HCT116 (cell line): ENCODE measurements around the gene CCDC182. TPM values are rescaled to one million over a fixed set of nuclear protein-coding genes. Genes with fewer than 3 reads are reported as not detected.

ENCODE experiments used
- ATAC-seq: fragments of 200-7000 bp; cut with Tn5 transposase; 2 replicates; pipeline ENCODE4 v1.9.1; 2020; ENCODE audit warnings: mild to moderate bottlenecking, moderate library complexity
- BruUV-seq: library from RNA; stranded (reverse); fragments of 400-500 nt; replicated peaks from 2 replicates; lab custom pipeline; 2021; lab: Mats Ljungman, UMichigan
- CTCF ChIA-PET: fragments of 300-600 bp; sonication (Branson Sonifier 250); formaldehyde crosslinking; loops from one replicate; lab custom pipeline; 2021; ENCODE audit warnings: antibody characterized with exemption; lab: Charles Lee
- POLR2A ChIA-PET: fragments of 300-600, 350-600 bp; sonication (Branson Sonifier 250); formaldehyde crosslinking; loops from one replicate; lab custom pipeline; 2021; ENCODE audit warnings: antibody characterized with exemption; lab: Charles Lee
- RAD21 ChIA-PET, 2 experiments: fragments of 300-600 bp; sonication (Branson Sonifier 250); formaldehyde crosslinking; loops; one replicate each; lab custom pipeline; 2023; ENCODE audit warnings: low total read pairs in 2 of 2; ENCODE audit not compliant: uncharacterized antibody in 2 of 2, unreplicated experiment in 2 of 2, low non-redundant PET in 1 of 2; lab: Charles Lee
- DNase-seq: peaks from one replicate; pipeline ENCODE4 v3.0.0-alpha.2; 2010; ENCODE audit warnings: low read depth, low spot score
- H2AFZ ChIP-seq: fragments of 200-600 bp; shearing (Covaris generic), sonication (generic); 2 replicates; pipeline ENCODE4 v1.6.1; 2017; ENCODE audit warnings: low read depth, mixed run types, mixed read lengths, antibody characterized with exemption, low read length; ENCODE audit not compliant: poor library complexity, severe bottlenecking
- H3K27ac ChIP-seq: 2 replicates; pipeline ENCODE4 v1.5.1; 2012; ENCODE audit warnings: low read depth, low read length
- H3K27me3 ChIP-seq: fragments of 200-600 bp; sonication (generic); 2 replicates; pipeline ENCODE4 v1.6.1; 2016; ENCODE audit warnings: mixed run types, low read length, mixed read lengths; ENCODE audit not compliant: insufficient read depth
- H3K36me3 ChIP-seq, 2 experiments: fragments of 200-500 bp in 1 of 2; fragments of 200-600 bp in 1 of 2; sonication (Bioruptor generic) in 1 of 2; sonication (generic) in 1 of 2; 2 replicates each; pipeline versions ENCODE4 v1.5.1 to v1.6.1; 2014 to 2016; ENCODE audit warnings: low read length in 2 of 2, inconsistent platforms in 1 of 2, mixed read lengths in 1 of 2, mixed run types in 1 of 2; ENCODE audit not compliant: insufficient read depth in 2 of 2, control insufficient read depth in 1 of 2
- H3K4me1 ChIP-seq, 2 experiments: fragments of 200-600 bp in 1 of 2; sonication (generic) in 1 of 2; 2 replicates each; pipeline versions ENCODE4 v1.5.1 to v1.6.1; 2012 to 2017; ENCODE audit warnings: low read length in 2 of 2, inconsistent platforms in 1 of 2, mild to moderate bottlenecking in 1 of 2, mixed read lengths in 1 of 2, mixed run types in 1 of 2, moderate library complexity in 1 of 2; ENCODE audit not compliant: insufficient read depth in 2 of 2, control insufficient read depth in 1 of 2
- H3K4me2 ChIP-seq: fragments of 200-600 bp; sonication (generic); 2 replicates; pipeline ENCODE4 v1.6.1; 2017; ENCODE audit warnings: mixed run types, low read length, mixed read lengths
- H3K4me3 ChIP-seq, 2 experiments: fragments of 200-600 bp in 1 of 2; sonication (generic) in 1 of 2; replicated peaks in 1 of 2; 2 replicates each; pipeline ENCODE4 v1.5.1; 2011 to 2016; ENCODE audit warnings: low read length in 2 of 2, control low read depth in 1 of 2, low read depth in 1 of 2, mild to moderate bottlenecking in 1 of 2, mixed read lengths in 1 of 2, mixed run types in 1 of 2
- H3K79me2 ChIP-seq: fragments of 200-600 bp; sonication (generic); 2 replicates; pipeline ENCODE4 v1.6.1; 2017; ENCODE audit warnings: mild to moderate bottlenecking, mixed run types, low read length, moderate library complexity, mixed read lengths; ENCODE audit not compliant: insufficient read depth
- H3K9ac ChIP-seq: fragments of 200-600 bp; sonication (generic); 2 replicates; pipeline ENCODE4 v1.6.1; 2016; ENCODE audit warnings: low read length, mixed read lengths
- H3K9me2 ChIP-seq: fragments of 200-600 bp; sonication (generic), shearing (Covaris generic); 2 replicates; pipeline ENCODE4 v1.6.1; 2017; ENCODE audit warnings: mixed run types, mild to moderate bottlenecking, moderate library complexity; ENCODE audit not compliant: insufficient read depth
- H3K9me3 ChIP-seq, 2 experiments: fragments of 200-500 bp in 1 of 2; fragments of 200-600 bp in 1 of 2; sonication (Bioruptor generic) in 1 of 2; sonication (generic) in 1 of 2; 2 replicates each; pipeline ENCODE4 v1.6.1; 2014 to 2017; ENCODE audit warnings: low read length in 2 of 2, mixed read lengths in 2 of 2, inconsistent platforms in 1 of 2, low read depth in 1 of 2, mild to moderate bottlenecking in 1 of 2, mixed run types in 1 of 2, moderate library complexity in 1 of 2; ENCODE audit not compliant: control insufficient read depth in 1 of 2, insufficient read depth in 1 of 2
- H4K20me1 ChIP-seq: fragments of 200-600 bp; sonication (generic), shearing (Covaris generic); 2 replicates; pipeline ENCODE4 v1.6.1; 2017; ENCODE audit warnings: mixed run types, mild to moderate bottlenecking, moderate library complexity; ENCODE audit not compliant: insufficient read depth
- ATF3 ChIP-seq: IDR thresholded peaks from 2 replicates; pipeline ENCODE4 v1.6.1; 2012
- CBX3 ChIP-seq: IDR thresholded peaks from 2 replicates; pipeline ENCODE4 v1.6.1; 2012; ENCODE audit warnings: low read depth
- CEBPB ChIP-seq: IDR thresholded peaks from 2 replicates; pipeline ENCODE4 v1.6.1; 2012; ENCODE audit warnings: low read depth
- CTCF ChIP-seq, 3 experiments: fragments of 200-600 bp in 1 of 3; sonication (generic) in 1 of 3; IDR thresholded peaks in 2 of 3; conservative IDR thresholded peaks in 1 of 3; 2 replicates each; pipeline ENCODE4 v1.5.1; 2012 to 2017; ENCODE audit warnings: low read depth in 2 of 3, low read length in 2 of 3, antibody characterized with exemption in 1 of 3, borderline replicate concordance in 1 of 3, control low read depth in 1 of 3, mild to moderate bottlenecking in 1 of 3, mixed read lengths in 1 of 3, mixed run types in 1 of 3, moderate library complexity in 1 of 3; ENCODE audit not compliant: insufficient read depth in 1 of 3
- EGR1 ChIP-seq: IDR thresholded peaks from 2 replicates; pipeline ENCODE4 v1.6.1; 2012; ENCODE audit warnings: low read depth
- ELF1 ChIP-seq: IDR thresholded peaks from 2 replicates; pipeline ENCODE4 v1.6.1; 2012; ENCODE audit warnings: low read depth, borderline replicate concordance
- EZH2 ChIP-seq: fragments of 200-600 bp; sonication (generic); IDR thresholded peaks from 2 replicates; pipeline ENCODE4 v1.6.1; 2017; ENCODE audit warnings: antibody characterized with exemption, mixed run types
- EZH2phosphoT487 ChIP-seq: fragments of 200-600 bp; IDR thresholded peaks from 2 replicates; pipeline ENCODE4 v1.6.1; 2018; ENCODE audit warnings: antibody characterized with exemption, borderline replicate concordance
- JUND ChIP-seq: IDR thresholded peaks from 2 replicates; pipeline ENCODE4 v1.6.1; 2012
- POLR2A ChIP-seq: IDR thresholded peaks from 2 replicates; pipeline ENCODE4 v1.7.0; 2011; ENCODE audit warnings: borderline replicate concordance; ENCODE audit not compliant: insufficient read depth, insufficient read length; ENCODE audit errors: extremely low read depth
- POLR2AphosphoS5 ChIP-seq: IDR thresholded peaks from 2 replicates; pipeline ENCODE4 v1.6.1; 2011; ENCODE audit warnings: mild to moderate bottlenecking, low read depth, low read length, moderate library complexity
- RAD21 ChIP-seq: IDR thresholded peaks from 2 replicates; pipeline ENCODE4 v1.6.1; 2012; ENCODE audit warnings: low read depth, mild to moderate bottlenecking
- REST ChIP-seq: IDR thresholded peaks from 2 replicates; pipeline ENCODE4 v1.6.1; 2012; ENCODE audit warnings: low read depth
- SP1 ChIP-seq: IDR thresholded peaks from 2 replicates; pipeline ENCODE4 v1.6.1; 2012; ENCODE audit warnings: low read depth
- SRF ChIP-seq: IDR thresholded peaks from 2 replicates; pipeline ENCODE4 v1.6.1; 2012; ENCODE audit warnings: low read depth
- TCF7L2 ChIP-seq: IDR thresholded peaks from 2 replicates; pipeline ENCODE4 v1.7.0; 2011; ENCODE audit warnings: borderline replicate concordance, inconsistent platforms; ENCODE audit not compliant: insufficient read depth, insufficient read length; ENCODE audit errors: extremely low read depth
- YY1 ChIP-seq: IDR thresholded peaks from 2 replicates; pipeline ENCODE4 v1.6.1; 2011; ENCODE audit warnings: low read length, low read depth, moderate library complexity, mild to moderate bottlenecking; ENCODE audit not compliant: insufficient replicate concordance; ENCODE audit errors: extremely low read depth
- ZFX ChIP-seq: fragments of 450-650 bp; IDR thresholded peaks from 2 replicates; pipeline ENCODE4 v1.6.1; 2017
- ZNF274 ChIP-seq: fragments of 200-500 bp; sonication (Bioruptor generic); IDR thresholded peaks from 2 replicates; pipeline ENCODE4 v1.6.1; 2014; ENCODE audit warnings: mild to moderate bottlenecking, low read depth, low read length, inconsistent platforms
- intact Hi-C: fragments of 100-400 bp; cut with micrococcal nuclease; formaldehyde crosslinking; loops from 2 replicates; pipeline ENCODE4 v1.10.0; 2022
- total RNA-seq: library from RNA; stranded (reverse); gene quantifications from one replicate; pipeline ENCODE4 v1.2.1, GENCODE V29; 2021; ENCODE audit not compliant: unreplicated experiment

Gene CCDC182
- total RNA-seq, 1 experiment from 2014 or later, result not detected

DNA sequence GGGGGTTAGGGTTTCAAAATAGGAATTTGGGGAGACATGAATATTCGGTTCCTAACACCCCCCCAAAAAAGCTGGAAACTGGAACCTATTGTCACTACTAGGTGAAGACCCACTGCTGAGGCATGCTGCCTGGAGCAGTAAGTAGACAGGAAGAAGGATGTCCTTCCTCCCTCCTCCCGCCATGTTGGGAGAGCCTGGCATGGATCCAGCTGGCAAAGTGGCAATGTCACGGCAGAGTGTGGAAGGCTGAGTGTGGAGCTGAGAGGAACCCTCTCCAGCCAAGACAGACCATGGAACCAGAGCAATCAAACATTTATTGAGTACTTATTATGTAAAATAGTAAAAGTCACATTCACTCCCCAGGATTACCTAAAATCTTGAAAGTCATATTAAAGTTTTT is 49.0 kb downstream of the CCDC182 start:
- ChIA-PET CTCF (interaction anchor here (3.0 kb wide), 1 partner anchor 24 kb away, joined by 14 read pairs; no protein-coding TSS in a partner anchor), POLR2A (no interaction called here), RAD21 (no interaction called here)
- no peaks in the 10 kb centered on the region for H3K79me2 ChIP-seq
- H3K4me2 ChIP-seq, result no peak overlapping the region
- no peak overlapping the region for H3K27ac ChIP-seq
- ATAC-seq, result no peak
- no peak for DNase-seq
- H3K9me3 ChIP-seq, result no peaks in the 10 kb centered on the region
- intact Hi-C loops, result no loop called here
- H2AFZ ChIP-seq, result no peak overlapping the region
- TF ChIP-seq YY1 (no peak), POLR2AphosphoS5 (no peak), ELF1 (no peak), TCF7L2 (no peak), RAD21 (no peak), ATF3 (no peak), ZFX (no peak), REST (no peak), SP1 (no peak), CBX3 (no peak), CTCF (IDR thresholded peaks at IDR 0.05 in 2 of 3, conservative IDR thresholded peaks at IDR 0.05 in 1 of 3; ENCODE audit: borderline replicate concordance in 1 of 3, insufficient read depth in 1 of 3, low read depth in 2 of 3, low read length in 2 of 3) (no peak), EZH2phosphoT487 (no peak), EGR1 (no peak), ZNF274 (no peak), SRF (no peak), EZH2 (no peak), POLR2A (no peak), CEBPB (no peak), JUND (no peak)
- no peaks in the 10 kb centered on the region for H4K20me1 ChIP-seq
- H3K9me2 ChIP-seq, result no peaks in the 10 kb centered on the region
- no peak overlapping the region for H3K4me3 ChIP-seq
- H3K27me3 ChIP-seq, result no peaks in the 10 kb centered on the region
- H3K9ac ChIP-seq, result no peak overlapping the region
- no TSS peak for BruUV-seq
- no peaks in the 10 kb centered on the region for H3K36me3 ChIP-seq
- peaks cover 0 to 5% of the 10 kb centered on the region in 2 experiments; a peak in 1 of 4 replicates for H3K4me1 ChIP-seq
